Activated naive CD4-positive, alpha-beta T cell treated with anti-CD3 and anti-CD28 coated beads, Interleukin-2, amount 50 U/mL, for 24 hours (primary cell): ENCODE measurements around the gene SH3BGRL3.
A peak's percentile ranks its signal among the peaks of the same experiment; 100 is the strongest.

Experiments used
- H3K27ac Mint-ChIP-seq: one replicate; pipeline ENCODE4 v1.8.0; 2021; ENCODE audit warnings: mild to moderate bottlenecking, mixed read lengths
- H3K27me3 Mint-ChIP-seq: one replicate; pipeline ENCODE4 v1.8.0; 2021; ENCODE audit warnings: mixed read lengths
- H3K36me3 Mint-ChIP-seq: one replicate; pipeline ENCODE4 v1.8.0; 2021; ENCODE audit warnings: mixed read lengths
- H3K4me1 Mint-ChIP-seq: one replicate; pipeline ENCODE4 v1.8.0; 2021; ENCODE audit warnings: mixed read lengths
- H3K4me3 Mint-ChIP-seq: one replicate; pipeline ENCODE4 v1.8.0; 2021; ENCODE audit warnings: mild to moderate bottlenecking, mixed read lengths
- H3K9me3 Mint-ChIP-seq: one replicate; pipeline ENCODE4 v1.8.0; 2021; ENCODE audit warnings: mixed read lengths

Gene SH3BGRL3

DNA sequence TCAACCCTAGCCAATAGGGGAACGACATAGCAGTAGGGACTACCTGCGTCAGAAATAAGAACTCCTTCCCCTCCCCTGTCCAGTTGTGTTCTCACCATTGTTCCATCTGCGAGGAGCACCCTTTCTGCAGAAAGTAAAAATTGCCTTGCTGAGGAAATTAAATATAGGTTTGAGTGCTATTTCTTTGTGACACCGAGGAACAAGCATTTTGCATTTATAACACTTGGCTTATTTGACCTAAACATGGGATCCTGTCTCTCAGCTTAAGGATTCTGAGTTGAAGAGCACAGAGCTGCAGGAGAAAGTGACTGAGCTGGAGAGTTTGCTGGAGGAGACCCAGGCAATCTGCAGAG is 10.7 kb upstream of the SH3BGRL3 start:
- Mint-ChIP-seq H3K27ac (no peak overlapping the region), H3K9me3 (no peaks in the 10 kb centered on the region), H3K4me1 (peaks cover 7% of the 10 kb centered on the region), H3K36me3 (peaks cover 33% of the 10 kb centered on the region), H3K27me3 (no peaks in the 10 kb centered on the region), H3K4me3 (no peak overlapping the region)

DNA sequence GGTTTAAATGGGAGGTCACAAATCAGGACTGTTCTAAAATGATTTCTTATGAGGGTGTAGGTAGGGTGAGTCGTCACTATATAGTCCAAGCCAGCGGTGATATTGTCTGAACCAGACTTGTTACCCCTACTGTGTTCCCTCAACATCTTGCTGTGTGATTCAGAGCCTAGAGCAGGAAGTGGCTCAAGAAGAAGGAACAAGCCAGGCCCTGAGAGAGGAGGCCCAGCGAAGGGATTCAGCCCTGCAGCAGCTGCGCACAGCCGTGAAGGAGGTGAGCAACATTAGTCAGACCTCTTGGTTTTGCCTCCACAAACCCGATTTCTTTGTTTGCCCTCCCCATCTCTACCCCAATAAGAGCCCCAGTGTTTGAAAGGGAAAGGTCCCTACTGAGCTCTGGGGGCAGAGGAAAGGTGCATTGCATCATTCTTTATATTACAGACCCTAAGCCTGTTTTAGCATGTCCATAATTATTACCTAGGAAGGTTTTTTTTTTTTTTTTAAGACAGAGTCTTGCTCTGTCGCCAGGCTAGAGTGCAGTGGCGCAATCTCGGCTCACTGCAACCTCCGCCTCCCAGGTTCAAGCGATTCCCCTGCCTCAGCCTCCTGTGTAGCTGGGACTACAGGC is 5.0 kb upstream of the SH3BGRL3 start:
- Mint-ChIP-seq H3K4me3 (no peak overlapping the region), H3K36me3 (peaks cover 21% of the 10 kb centered on the region), H3K9me3 (no peaks in the 10 kb centered on the region), H3K27ac (no peak overlapping the region), H3K4me1 (peaks cover 47% of the 10 kb centered on the region), H3K27me3 (no peaks in the 10 kb centered on the region)

DNA sequence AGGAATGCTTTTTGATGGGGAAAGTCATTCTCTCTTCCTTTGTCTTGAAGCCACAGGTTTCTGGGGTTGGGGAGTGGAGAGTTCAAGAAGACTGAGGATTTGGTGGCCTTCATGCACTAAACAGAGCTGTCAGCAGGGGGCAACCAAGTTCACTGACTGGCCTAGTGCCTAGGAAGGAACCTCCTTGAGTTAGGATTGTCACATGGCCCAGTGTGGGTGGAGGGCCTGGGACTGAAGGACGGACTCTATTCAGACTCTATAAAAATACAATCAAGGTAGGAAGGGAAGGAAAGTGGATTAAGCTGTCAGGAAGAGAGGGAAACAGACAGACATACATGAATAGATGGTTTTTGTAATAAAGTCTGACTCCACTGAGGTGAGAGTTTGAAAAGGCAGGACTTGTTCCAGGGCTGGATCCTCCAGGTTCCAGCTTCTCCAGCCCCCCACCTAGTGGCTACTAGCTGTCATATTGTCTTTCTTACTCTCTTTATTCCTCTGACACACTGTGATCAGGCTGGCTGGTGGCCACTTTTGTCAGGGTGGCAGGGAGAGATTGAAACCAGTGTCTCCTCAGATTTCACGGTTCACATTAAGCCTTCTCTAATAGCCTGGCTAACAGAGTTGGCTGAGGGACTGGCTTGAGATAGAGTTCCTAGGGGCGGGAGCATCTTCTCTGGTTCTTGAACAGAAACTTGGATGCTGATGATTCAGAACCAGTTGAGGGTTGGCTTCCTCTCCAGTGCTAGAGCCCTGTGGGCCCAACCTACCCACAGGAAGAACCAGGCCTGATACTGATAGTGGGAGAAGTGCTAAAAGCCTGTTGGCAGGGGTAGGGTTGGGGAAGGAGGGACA is 4.1 kb upstream of the SH3BGRL3 start:
- Mint-ChIP-seq H3K4me1 (peaks cover 47% of the 10 kb centered on the region), H3K27me3 (no peaks in the 10 kb centered on the region)

GRCh38 chr1:26276432-26276838 is 3.5 kb upstream of the SH3BGRL3 start:
- peaks cover 53% of the 10 kb centered on the region for H3K4me1 Mint-ChIP-seq

More for the DNA sequence above, 4.1 kb upstream of the SH3BGRL3 start:
- peak overlapping the region; percentile 73 for H3K27ac Mint-ChIP-seq
- H3K9me3 Mint-ChIP-seq = no peaks in the 10 kb centered on the region
- peak overlapping the region; percentile 74 for H3K4me3 Mint-ChIP-seq
- H3K36me3 Mint-ChIP-seq = peaks cover 20% of the 10 kb centered on the region

GRCh38 chr1:26277261-26277661 is 2.6 kb upstream of the SH3BGRL3 start:
- Mint-ChIP-seq H3K27ac (peak overlapping the region; percentile 73), H3K36me3 (peaks cover 24% of the 10 kb centered on the region), H3K4me1 (peaks cover 59% of the 10 kb centered on the region), H3K4me3 (peak overlapping the region; percentile 74), H3K27me3 (no peaks in the 10 kb centered on the region), H3K9me3 (no peaks in the 10 kb centered on the region)

More at GRCh38 chr1:26276432-26276838, 3.5 kb upstream of the SH3BGRL3 start:
- Mint-ChIP-seq H3K27ac (peak overlapping the region; percentile 73), H3K4me3 (peak overlapping the region; percentile 74), H3K9me3 (no peaks in the 10 kb centered on the region), H3K27me3 (no peaks in the 10 kb centered on the region), H3K36me3 (peaks cover 25% of the 10 kb centered on the region)

DNA sequence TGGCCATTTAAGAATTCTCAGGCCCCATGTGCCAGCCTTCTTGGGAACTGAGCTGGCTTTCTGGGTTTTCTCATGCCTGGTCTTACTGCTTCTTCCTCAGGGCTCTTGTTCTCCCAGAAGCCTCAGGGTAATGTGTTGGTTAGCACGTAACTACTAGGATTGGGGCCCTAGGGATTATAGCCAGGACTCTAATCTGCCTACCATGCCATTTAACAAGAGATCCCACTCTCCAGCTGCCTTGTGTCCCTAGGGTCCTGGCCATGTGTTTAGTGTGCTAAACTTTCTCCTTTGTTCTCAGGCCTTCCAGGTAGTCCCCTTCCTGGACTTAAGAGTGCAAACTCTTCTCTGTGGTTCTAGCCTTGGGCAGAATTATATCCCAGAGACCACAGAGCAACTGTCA is 2.2 kb upstream of the SH3BGRL3 start:
- no peaks in the 10 kb centered on the region for H3K9me3 Mint-ChIP-seq
- no peak overlapping the region for H3K4me3 Mint-ChIP-seq
- peaks cover 23% of the 10 kb centered on the region for H3K36me3 Mint-ChIP-seq
- H3K27ac Mint-ChIP-seq = peak overlapping the region; percentile 52
- no peaks in the 10 kb centered on the region for H3K27me3 Mint-ChIP-seq
- peaks cover 64% of the 10 kb centered on the region for H3K4me1 Mint-ChIP-seq

- Mint-ChIP-seq H3K36me3 (peaks cover 21% of the 10 kb centered on the region), H3K9me3 (no peaks in the 10 kb centered on the region), H3K27ac (peak overlapping the region; percentile 99), H3K4me1 (peaks cover 70% of the 10 kb centered on the region), H3K4me3 (peak overlapping the region; percentile 34), H3K27me3 (no peaks in the 10 kb centered on the region)
These were observed 1.6 kb upstream of the SH3BGRL3 start for GRCh38 chr1:26278303-26278702.

DNA sequence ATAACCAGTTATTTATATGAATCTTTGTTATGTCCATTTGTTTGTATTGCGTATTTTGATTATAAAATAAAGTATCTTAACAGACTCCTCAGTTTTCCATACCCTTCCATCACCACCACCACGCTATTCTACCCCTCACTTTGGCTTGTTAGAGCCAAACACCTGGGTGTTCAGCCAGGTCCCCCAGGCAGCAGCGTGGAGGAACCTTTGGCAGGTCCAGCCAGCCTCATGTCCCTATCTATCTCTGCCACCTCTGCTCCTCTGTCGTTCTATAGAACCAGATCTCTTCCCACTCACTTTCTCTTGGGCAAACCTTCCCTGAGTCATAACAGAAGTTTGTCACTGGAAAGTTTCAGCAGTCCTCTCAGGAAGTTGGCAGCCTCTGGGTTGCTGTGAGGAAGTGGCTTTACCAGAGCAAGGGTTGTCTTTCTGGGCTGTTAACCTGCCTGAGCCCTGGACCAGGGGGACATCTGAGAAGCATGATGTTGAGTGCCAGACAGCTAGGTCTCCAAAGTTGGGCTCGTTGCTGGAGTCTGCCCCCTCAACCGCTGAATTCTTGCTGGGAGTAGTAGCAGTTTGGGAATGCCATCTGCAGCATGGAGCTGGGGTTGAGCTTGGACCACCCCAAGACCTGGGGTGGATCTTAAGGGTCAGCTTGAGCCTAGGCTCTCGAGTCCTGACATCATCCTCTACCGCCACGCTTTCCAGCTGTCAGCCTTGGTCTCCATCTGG is 996 bp upstream of the SH3BGRL3 start:
- H3K27me3 Mint-ChIP-seq = no peaks in the 10 kb centered on the region
- H3K4me1 Mint-ChIP-seq = peaks cover 76% of the 10 kb centered on the region
- H3K27ac Mint-ChIP-seq = peak overlapping the region; percentile 99
- H3K36me3 Mint-ChIP-seq = peaks cover 22% of the 10 kb centered on the region
- peak overlapping the region; percentile 94 for H3K4me3 Mint-ChIP-seq
- no peaks in the 10 kb centered on the region for H3K9me3 Mint-ChIP-seq

- Mint-ChIP-seq H3K27ac (peak overlapping the region; percentile 77), H3K27me3 (no peaks in the 10 kb centered on the region), H3K4me1 (peaks cover 85% of the 10 kb centered on the region), H3K4me3 (peak overlapping the region; percentile 94), H3K9me3 (no peaks in the 10 kb centered on the region), H3K36me3 (peaks cover 21% of the 10 kb centered on the region)
These were observed 602 bp downstream of the SH3BGRL3 start for GRCh38 chr1:26280333-26281042.

DNA sequence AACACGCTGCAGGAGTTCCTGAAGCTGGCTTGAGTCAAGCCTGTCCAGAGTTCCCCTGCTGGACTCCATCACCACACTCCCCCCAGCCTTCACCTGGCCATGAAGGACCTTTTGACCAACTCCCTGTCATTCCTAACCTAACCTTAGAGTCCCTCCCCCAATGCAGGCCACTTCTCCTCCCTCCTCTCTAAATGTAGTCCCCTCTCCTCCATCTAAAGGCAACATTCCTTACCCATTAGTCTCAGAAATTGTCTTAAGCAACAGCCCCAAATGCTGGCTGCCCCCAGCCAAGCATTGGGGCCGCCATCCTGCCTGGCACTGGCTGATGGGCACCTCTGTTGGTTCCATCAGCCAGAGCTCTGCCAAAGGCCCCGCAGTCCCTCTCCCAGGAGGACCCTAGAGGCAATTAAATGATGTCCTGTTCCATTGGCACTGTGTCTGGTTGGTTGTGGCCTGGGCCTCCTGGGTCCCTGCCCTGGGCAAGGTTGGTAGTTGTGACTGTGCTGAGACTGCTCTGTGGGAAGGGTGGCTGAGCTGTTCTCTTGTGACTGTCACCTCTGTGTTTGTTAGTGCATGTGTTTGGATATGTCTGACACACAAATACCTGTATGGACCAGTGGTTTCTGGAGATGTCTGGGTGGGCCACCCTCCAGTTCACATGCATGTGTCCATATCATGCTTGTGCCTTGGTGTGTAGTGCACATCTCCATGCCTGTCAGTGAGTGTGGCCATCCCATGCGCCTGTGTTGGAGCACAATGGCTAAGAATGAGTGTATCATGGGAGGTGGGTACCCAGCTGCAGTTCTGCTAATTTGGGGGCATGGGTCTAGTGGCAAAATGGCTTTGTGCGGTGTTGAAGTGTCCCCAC is 1.4 kb downstream of the SH3BGRL3 start:
- Mint-ChIP-seq H3K4me3 (peak overlapping the region; percentile 87), H3K9me3 (no peaks in the 10 kb centered on the region), H3K27me3 (no peaks in the 10 kb centered on the region), H3K4me1 (peaks cover 83% of the 10 kb centered on the region), H3K36me3 (peaks cover 21% of the 10 kb centered on the region), H3K27ac (peak overlapping the region; percentile 77)

DNA sequence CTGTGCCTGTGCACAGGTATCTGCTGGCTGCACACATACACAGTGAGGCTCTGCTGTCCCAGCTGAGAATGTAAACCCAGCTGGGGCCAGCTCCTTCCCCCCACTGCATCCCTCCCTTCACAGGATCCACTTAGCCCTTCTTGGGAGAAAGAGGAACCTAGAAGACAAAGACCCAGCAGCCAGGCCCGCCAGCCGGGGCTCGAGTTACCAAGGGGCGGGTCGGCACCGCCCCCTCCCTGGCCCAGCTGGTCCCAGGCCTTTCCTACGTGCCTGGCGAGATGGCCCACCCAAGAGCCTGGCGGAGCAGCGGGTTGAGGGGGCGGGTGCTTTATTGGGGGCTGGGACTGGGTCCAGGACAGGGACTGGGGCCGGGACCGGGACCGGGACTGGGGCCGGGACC is 2.1 kb downstream of the SH3BGRL3 start:
- Mint-ChIP-seq H3K27me3 (no peaks in the 10 kb centered on the region), H3K9me3 (no peaks in the 10 kb centered on the region), H3K27ac (peak overlapping the region; percentile 77), H3K4me1 (peaks cover 83% of the 10 kb centered on the region), H3K36me3 (peaks cover 19% of the 10 kb centered on the region), H3K4me3 (peak overlapping the region; percentile 87)

GRCh38 chr1:26282401-26282918 is 2.6 kb downstream of the SH3BGRL3 start:
- peak overlapping the region; percentile 84 for H3K4me3 Mint-ChIP-seq
- peak overlapping the region; percentile 98 for H3K27ac Mint-ChIP-seq
- peaks cover 17% of the 10 kb centered on the region for H3K36me3 Mint-ChIP-seq
- H3K9me3 Mint-ChIP-seq = no peaks in the 10 kb centered on the region
- no peaks in the 10 kb centered on the region for H3K27me3 Mint-ChIP-seq
- peaks cover 83% of the 10 kb centered on the region for H3K4me1 Mint-ChIP-seq

GRCh38 chr1:26283279-26283853 is 3.5 kb downstream of the SH3BGRL3 start:
- peak overlapping the region; percentile 84 for H3K4me3 Mint-ChIP-seq
- no peaks in the 10 kb centered on the region for H3K27me3 Mint-ChIP-seq
- peaks cover 83% of the 10 kb centered on the region for H3K4me1 Mint-ChIP-seq
- no peaks in the 10 kb centered on the region for H3K9me3 Mint-ChIP-seq
- peaks cover 15% of the 10 kb centered on the region for H3K36me3 Mint-ChIP-seq
- peak overlapping the region; percentile 98 for H3K27ac Mint-ChIP-seq
